ENCODE data around the gene TSPAN18. TPM values are rescaled to one million over a fixed set of nuclear protein-coding genes. Genes with fewer than 3 reads are reported as not detected.
A peak's percentile ranks its signal among the peaks of the same experiment; 100 is the strongest.

TSPAN18 gene
- total RNA-seq, 1 experiment from 2014 or later, result not detected

DNA sequence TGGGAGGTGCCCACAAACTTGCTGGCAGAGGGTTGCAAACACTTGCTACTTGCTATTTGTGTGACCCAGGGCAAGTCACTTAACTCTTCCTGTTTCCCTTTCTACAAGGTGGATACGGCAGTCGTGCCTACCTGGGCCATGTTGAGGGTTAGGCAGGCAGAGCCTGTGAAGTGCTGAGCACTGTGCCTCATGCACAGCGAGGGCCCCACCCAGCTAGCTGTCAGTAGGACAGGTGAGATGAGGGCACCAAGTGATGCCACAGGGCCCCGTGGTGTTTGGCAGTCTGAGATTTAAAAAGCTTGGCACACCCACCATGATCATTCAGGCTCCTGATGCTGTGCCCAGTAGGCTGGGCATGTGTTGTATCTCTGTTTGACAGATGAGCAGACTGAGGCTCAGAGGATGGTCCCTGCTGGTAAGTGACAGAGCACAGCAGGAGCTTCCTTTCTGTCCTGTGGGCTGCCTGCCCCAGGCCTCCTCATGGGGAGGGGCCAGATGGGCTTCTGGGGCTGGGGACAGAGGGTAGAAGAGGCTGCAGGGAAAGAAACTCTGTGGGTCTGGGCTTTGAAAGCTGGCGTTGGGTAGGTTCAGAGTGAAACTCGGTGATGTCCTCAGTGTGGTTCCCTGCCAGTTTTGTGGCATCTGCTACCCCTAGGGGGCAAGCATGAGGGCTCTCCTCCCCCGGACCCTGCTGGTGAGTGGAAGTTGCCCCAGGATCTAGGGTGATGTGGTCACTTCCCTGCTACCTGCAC, 59.3 kb downstream of the TSPAN18 start:
- Histone ChIP-seq H3K4me1 (ENCODE audit: insufficient read depth, low read length) (no peaks in the 10 kb centered on the region), H3F3A (ENCODE audit: low read length, unreplicated experiment) (no peaks in the 10 kb centered on the region), H3K9ac (ENCODE audit: low read length) (no peak overlapping the region), H3K27me3 (ENCODE audit: low read length) (peaks cover 20% of the 10 kb centered on the region; the same call in 1 of the 2 replicates), H2AFZ (ENCODE audit: low read length) (no peak overlapping the region), H3K27ac (ENCODE audit: low read length) (no peak overlapping the region), H3K9me2 (replicated peaks; ENCODE audit: low read length) (no peaks in the 10 kb centered on the region), H3K4me2 (ENCODE audit: low read length) (no peak overlapping the region), H3K36me3 (ENCODE audit: low read depth, low read length) (no peaks in the 10 kb centered on the region), H3K9me3 (ENCODE audit: low read length) (no peaks in the 10 kb centered on the region), H3K4me3 (ENCODE audit: low read length) (no peak overlapping the region), H3K79me2 (ENCODE audit: low read length) (no peaks in the 10 kb centered on the region), H4K20me1 (ENCODE audit: low read length) (no peaks in the 10 kb centered on the region)
- DNase-seq (peak; percentile 12), ATAC-seq (no peak)
- no peak for TF ChIP-seq EZH2 (IDR thresholded peaks at IDR 0.05; ENCODE audit: low read length, unreplicated experiment)
- TF ChIP-seq, protein P1, sequence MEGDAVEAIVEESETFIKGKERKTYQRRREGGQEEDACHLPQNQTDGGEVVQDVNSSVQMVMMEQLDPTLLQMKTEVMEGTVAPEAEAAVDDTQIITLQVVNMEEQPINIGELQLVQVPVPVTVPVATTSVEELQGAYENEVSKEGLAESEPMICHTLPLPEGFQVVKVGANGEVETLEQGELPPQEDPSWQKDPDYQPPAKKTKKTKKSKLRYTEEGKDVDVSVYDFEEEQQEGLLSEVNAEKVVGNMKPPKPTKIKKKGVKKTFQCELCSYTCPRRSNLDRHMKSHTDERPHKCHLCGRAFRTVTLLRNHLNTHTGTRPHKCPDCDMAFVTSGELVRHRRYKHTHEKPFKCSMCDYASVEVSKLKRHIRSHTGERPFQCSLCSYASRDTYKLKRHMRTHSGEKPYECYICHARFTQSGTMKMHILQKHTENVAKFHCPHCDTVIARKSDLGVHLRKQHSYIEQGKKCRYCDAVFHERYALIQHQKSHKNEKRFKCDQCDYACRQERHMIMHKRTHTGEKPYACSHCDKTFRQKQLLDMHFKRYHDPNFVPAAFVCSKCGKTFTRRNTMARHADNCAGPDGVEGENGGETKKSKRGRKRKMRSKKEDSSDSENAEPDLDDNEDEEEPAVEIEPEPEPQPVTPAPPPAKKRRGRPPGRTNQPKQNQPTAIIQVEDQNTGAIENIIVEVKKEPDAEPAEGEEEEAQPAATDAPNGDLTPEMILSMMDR (conservative IDR thresholded peaks at IDR 0.05; ENCODE audit: low read depth, low read length), result peak; percentile 35; the same call in 1 of the 2 replicates
- TF ChIP-seq EZH2phosphoT487 (IDR thresholded peaks at IDR 0.05; ENCODE audit: borderline replicate concordance, low read length), result no peak
- CTCF ChIA-PET, result no interaction called here
- POLR2A ChIA-PET (ENCODE audit: unreplicated experiment), result no interaction called here
- no TSS peak for BruUV-seq (replicated peaks)
- intact Hi-C loops (cut with micrococcal nuclease), result no loop called here

- TF ChIP-seq, protein P1 (conservative IDR thresholded peaks at IDR 0.05; ENCODE audit: low read depth, low read length), result no peak
- TF ChIP-seq EZH2phosphoT487 (IDR thresholded peaks at IDR 0.05; ENCODE audit: borderline replicate concordance, low read length), result no peak
- no peak for TF ChIP-seq EZH2 (IDR thresholded peaks at IDR 0.05; ENCODE audit: low read length, unreplicated experiment)
- Histone ChIP-seq H3K9me2 (replicated peaks; ENCODE audit: low read length) (no peaks in the 10 kb centered on the region), H3F3A (ENCODE audit: low read length, unreplicated experiment) (no peaks in the 10 kb centered on the region), H3K4me2 (ENCODE audit: low read length) (no peak overlapping the region), H3K27me3 (ENCODE audit: low read length) (peaks cover 26% of the 10 kb centered on the region; the same call in 1 of the 2 replicates), H3K4me1 (ENCODE audit: insufficient read depth, low read length) (no peaks in the 10 kb centered on the region), H3K9me3 (ENCODE audit: low read length) (no peaks in the 10 kb centered on the region), H3K9ac (ENCODE audit: low read length) (no peak overlapping the region), H3K4me3 (ENCODE audit: low read length) (no peak overlapping the region), H3K36me3 (ENCODE audit: low read depth, low read length) (no peaks in the 10 kb centered on the region), H2AFZ (ENCODE audit: low read length) (no peak overlapping the region), H3K79me2 (ENCODE audit: low read length) (no peaks in the 10 kb centered on the region), H4K20me1 (ENCODE audit: low read length) (no peaks in the 10 kb centered on the region), H3K27ac (ENCODE audit: low read length) (no peak overlapping the region)
- no peak for DNase-seq
- intact Hi-C loops (cut with micrococcal nuclease), result no loop called here
- ChIA-PET CTCF (no interaction called here), POLR2A (ENCODE audit: unreplicated experiment) (no interaction called here)
- ATAC-seq, result no peak
- no TSS peak for BruUV-seq (replicated peaks)
These were observed 60.3 kb downstream of the TSPAN18 start for GRCh38 chr11:44787070-44787469.

- CTCF ChIA-PET, result no interaction called here
- no peaks in the 10 kb centered on the region for H4K20me1 ChIP-seq (ENCODE audit: low read length)
These were observed 61.2 kb downstream of the TSPAN18 start for GRCh38 chr11:44787981-44788380.

More at GRCh38 chr11:44787981-44788380, 61.2 kb downstream of the TSPAN18 start:
- Histone ChIP-seq H3F3A (ENCODE audit: low read length, unreplicated experiment) (no peaks in the 10 kb centered on the region), H3K79me2 (ENCODE audit: low read length) (no peaks in the 10 kb centered on the region), H3K27ac (ENCODE audit: low read length) (no peak overlapping the region), H3K27me3 (ENCODE audit: low read length) (peaks cover 35% of the 10 kb centered on the region), H3K4me2 (ENCODE audit: low read length) (no peak overlapping the region), H3K9ac (ENCODE audit: low read length) (no peak overlapping the region), H3K4me3 (ENCODE audit: low read length) (no peak overlapping the region), H3K4me1 (ENCODE audit: insufficient read depth, low read length) (no peaks in the 10 kb centered on the region), H3K9me3 (ENCODE audit: low read length) (no peaks in the 10 kb centered on the region), H3K9me2 (replicated peaks; ENCODE audit: low read length) (no peaks in the 10 kb centered on the region), H3K36me3 (ENCODE audit: low read depth, low read length) (no peaks in the 10 kb centered on the region), H2AFZ (ENCODE audit: low read length) (no peak overlapping the region)
- TF ChIP-seq, protein P1 (conservative IDR thresholded peaks at IDR 0.05; ENCODE audit: low read depth, low read length), result no peak
- TF ChIP-seq EZH2phosphoT487 (IDR thresholded peaks at IDR 0.05; ENCODE audit: borderline replicate concordance, low read length), result no peak
- BruUV-seq (replicated peaks), result no TSS peak
- no peak for ATAC-seq
- POLR2A ChIA-PET (ENCODE audit: unreplicated experiment), result no interaction called here
- intact Hi-C loops (cut with micrococcal nuclease), result no loop called here
- no peak for DNase-seq
